ENCODE results near the gene SRSF11.

The SRSF11 gene

GRCh38 chr1:70227439-70227838 is 6.3 kb downstream of the SRSF11 start:
- H2AFZ ChIP-seq (ENCODE audit: low read length) = no peak overlapping the region
- H3F3A ChIP-seq (ENCODE audit: low read depth) = peaks cover 8% of the 10 kb centered on the region; the same call in 1 of the 2 replicates
- H3K36me3 ChIP-seq (ENCODE audit: insufficient read depth, low read length) = peaks cover 67% of the 10 kb centered on the region
- H3K9ac ChIP-seq (ENCODE audit: low read depth, low read length, poor library complexity, severe bottlenecking) = peak overlapping the region; percentile 20
- no peaks in the 10 kb centered on the region for H3K9me3 ChIP-seq (ENCODE audit: insufficient read depth, low read depth, low read length)
- peak overlapping the region; percentile 83 for H3K4me2 ChIP-seq (ENCODE audit: low read depth, low read length, poor library complexity, severe bottlenecking)
- H3K4me1 ChIP-seq (ENCODE audit: insufficient read depth, low read length, poor library complexity, severe bottlenecking) = peaks cover 59% of the 10 kb centered on the region
- H3K9me2 ChIP-seq (replicated peaks; ENCODE audit: low read depth, low read length) = no peaks in the 10 kb centered on the region
- H3K27me3 ChIP-seq (ENCODE audit: insufficient read depth, low read length, poor library complexity, severe bottlenecking) = no peaks in the 10 kb centered on the region
- H3K4me3 ChIP-seq (ENCODE audit: low read length, poor library complexity, severe bottlenecking) = peak overlapping the region; percentile 61
- TF ChIP-seq EZH2phosphoT487 (IDR thresholded peaks at IDR 0.05; ENCODE audit: borderline replicate concordance) (no peak), CTCF (conservative IDR thresholded peaks at IDR 0.05; ENCODE audit: low read length) (no peak)
- peaks cover 99% of the 10 kb centered on the region for H3K79me2 ChIP-seq (ENCODE audit: insufficient read depth, low read length)
- H4K20me1 ChIP-seq (ENCODE audit: insufficient read depth, low read length, poor library complexity, severe bottlenecking) = peaks cover 96% of the 10 kb centered on the region

- no peak overlapping the region for H3K9ac ChIP-seq (ENCODE audit: low read depth, low read length, poor library complexity, severe bottlenecking)
- no peak overlapping the region for H2AFZ ChIP-seq (ENCODE audit: low read length)
- H4K20me1 ChIP-seq (ENCODE audit: insufficient read depth, low read length, poor library complexity, severe bottlenecking) = peaks cover 92% of the 10 kb centered on the region
- peaks cover 95% of the 10 kb centered on the region for H3K79me2 ChIP-seq (ENCODE audit: insufficient read depth, low read length)
- no peaks in the 10 kb centered on the region for H3K9me2 ChIP-seq (replicated peaks; ENCODE audit: low read depth, low read length)
- no peak overlapping the region for H3K4me3 ChIP-seq (ENCODE audit: low read length, poor library complexity, severe bottlenecking)
- TF ChIP-seq CTCF (conservative IDR thresholded peaks at IDR 0.05; ENCODE audit: low read length) = no peak
- no peak for TF ChIP-seq EZH2phosphoT487 (IDR thresholded peaks at IDR 0.05; ENCODE audit: borderline replicate concordance)
- no peaks in the 10 kb centered on the region for H3K9me3 ChIP-seq (ENCODE audit: insufficient read depth, low read depth, low read length)
- no peaks in the 10 kb centered on the region for H3K27me3 ChIP-seq (ENCODE audit: insufficient read depth, low read length, poor library complexity, severe bottlenecking)
- H3F3A ChIP-seq (ENCODE audit: low read depth) = peaks cover 8% of the 10 kb centered on the region; the same call in 1 of the 2 replicates
- H3K4me1 ChIP-seq (ENCODE audit: insufficient read depth, low read length, poor library complexity, severe bottlenecking) = peaks cover 46% of the 10 kb centered on the region
- H3K36me3 ChIP-seq (ENCODE audit: insufficient read depth, low read length) = peaks cover 71% of the 10 kb centered on the region
- H3K4me2 ChIP-seq (ENCODE audit: low read depth, low read length, poor library complexity, severe bottlenecking) = peak overlapping the region; percentile 83
Observed at GRCh38 chr1:70228670-70229069, 7.5 kb downstream of the SRSF11 start.

GRCh38 chr1:70231475-70231874 is 10.3 kb downstream of the SRSF11 start:
- H3K4me1 ChIP-seq (ENCODE audit: insufficient read depth, low read length, poor library complexity, severe bottlenecking) = peaks cover 26% of the 10 kb centered on the region
- no peaks in the 10 kb centered on the region for H3K9me2 ChIP-seq (replicated peaks; ENCODE audit: low read depth, low read length)
- peaks cover 78% of the 10 kb centered on the region for H3K79me2 ChIP-seq (ENCODE audit: insufficient read depth, low read length)
- H2AFZ ChIP-seq (ENCODE audit: low read length) = no peak overlapping the region
- TF ChIP-seq CTCF (conservative IDR thresholded peaks at IDR 0.05; ENCODE audit: low read length) = no peak
- no peak for TF ChIP-seq EZH2phosphoT487 (IDR thresholded peaks at IDR 0.05; ENCODE audit: borderline replicate concordance)
- no peak overlapping the region for H3K4me3 ChIP-seq (ENCODE audit: low read length, poor library complexity, severe bottlenecking)
- peaks cover 8% of the 10 kb centered on the region; the same call in 1 of the 2 replicates for H3F3A ChIP-seq (ENCODE audit: low read depth)
- H3K4me2 ChIP-seq (ENCODE audit: low read depth, low read length, poor library complexity, severe bottlenecking) = no peak overlapping the region
- peaks cover 85% of the 10 kb centered on the region for H3K36me3 ChIP-seq (ENCODE audit: insufficient read depth, low read length)
- H3K9me3 ChIP-seq (ENCODE audit: insufficient read depth, low read depth, low read length) = no peaks in the 10 kb centered on the region
- no peaks in the 10 kb centered on the region for H3K27me3 ChIP-seq (ENCODE audit: insufficient read depth, low read length, poor library complexity, severe bottlenecking)
- peaks cover 71% of the 10 kb centered on the region for H4K20me1 ChIP-seq (ENCODE audit: insufficient read depth, low read length, poor library complexity, severe bottlenecking)
- no peak overlapping the region for H3K9ac ChIP-seq (ENCODE audit: low read depth, low read length, poor library complexity, severe bottlenecking)
